Measurements from ENCODE around the gene ZNF679.
"Not testable (repeated sequence)": the region's sequence is repeated elsewhere in the genome, so short reads cannot be mapped to it uniquely, and the experiment has no call there.

The ZNF679 gene

GRCh38 chr7:64277630-64278029 is 49.4 kb downstream of the ZNF679 start:
- peaks cover 2% of the 10 kb centered on the region for H3K4me1 Mint-ChIP-seq
- DNase-seq (ENCODE audit: low spot score in 2 of 2), result no peak
- no peak overlapping the region for H3K4me3 Mint-ChIP-seq
- ATAC-seq (ENCODE audit: low read depth), result peak; percentile 74
- H3K27me3 Mint-ChIP-seq, result no peaks in the 10 kb centered on the region
- peaks cover 4% of the 10 kb centered on the region for H3K9me3 Mint-ChIP-seq
- peak overlapping the region; percentile 77 for H3K27ac Mint-ChIP-seq
- no peaks in the 10 kb centered on the region for H3K36me3 Mint-ChIP-seq

- H3K27ac Mint-ChIP-seq, result no peak overlapping the region
Observed at GRCh38 chr7:64294701-64295420, 66.6 kb downstream of the ZNF679 start.

GRCh38 chr7:64297418-64297817 is 69.1 kb downstream of the ZNF679 start:
- DNase-seq (ENCODE audit: low spot score in 2 of 2); H3K27ac Mint-ChIP-seq; H3K27me3 Mint-ChIP-seq; H3K4me3 Mint-ChIP-seq; H3K36me3 Mint-ChIP-seq; H3K4me1 Mint-ChIP-seq; ATAC-seq (ENCODE audit: low read depth); H3K9me3 Mint-ChIP-seq: not testable (repeated sequence)

More at GRCh38 chr7:64294701-64295420, 66.6 kb downstream of the ZNF679 start:
- H3K4me3 Mint-ChIP-seq, result no peak overlapping the region
- peaks cover 3% of the 10 kb centered on the region for H3K9me3 Mint-ChIP-seq
- H3K36me3 Mint-ChIP-seq, result no peaks in the 10 kb centered on the region
- H3K27me3 Mint-ChIP-seq, result no peaks in the 10 kb centered on the region
- DNase-seq (ENCODE audit: low spot score in 2 of 2), result no peak
- H3K4me1 Mint-ChIP-seq, result no peaks in the 10 kb centered on the region
- ATAC-seq (ENCODE audit: low read depth), result no peak

GRCh38 chr7:64300641-64301405 is 72.5 kb downstream of the ZNF679 start:
- no peak for ATAC-seq (ENCODE audit: low read depth)
- no peak overlapping the region for H3K27ac Mint-ChIP-seq
- H3K4me1 Mint-ChIP-seq, result peaks cover 11% of the 10 kb centered on the region
- H3K27me3 Mint-ChIP-seq, result no peaks in the 10 kb centered on the region
- H3K4me3 Mint-ChIP-seq, result no peak overlapping the region
- peaks cover 7% of the 10 kb centered on the region for H3K9me3 Mint-ChIP-seq
- H3K36me3 Mint-ChIP-seq, result peaks cover 4% of the 10 kb centered on the region
- DNase-seq (ENCODE audit: low spot score in 2 of 2), result no peak

- DNase-seq (ENCODE audit: low spot score in 2 of 2) (peak; percentile 79 to 90), ATAC-seq (ENCODE audit: low read depth) (peak; percentile 87)
- Mint-ChIP-seq H3K4me3 (peak overlapping the region; percentile 89), H3K27ac (peak overlapping the region; percentile 94), H3K4me1 (peaks cover 18% of the 10 kb centered on the region), H3K27me3 (no peaks in the 10 kb centered on the region), H3K9me3 (no peaks in the 10 kb centered on the region), H3K36me3 (peaks cover 2% of the 10 kb centered on the region)
Observed at GRCh38 chr7:64307254-64308015, 79.2 kb downstream of the ZNF679 start.

GRCh38 chr7:64308016-64308270 is 79.7 kb downstream of the ZNF679 start:
- Mint-ChIP-seq H3K27ac (peak overlapping the region; percentile 94), H3K27me3 (no peaks in the 10 kb centered on the region), H3K4me1 (peaks cover 18% of the 10 kb centered on the region), H3K9me3 (no peaks in the 10 kb centered on the region), H3K4me3 (peak overlapping the region; percentile 89), H3K36me3 (peaks cover 2% of the 10 kb centered on the region)
- DNase-seq (ENCODE audit: low spot score in 2 of 2), result no peak
- no peak for ATAC-seq (ENCODE audit: low read depth)

GRCh38 chr7:64310426-64310825 is 82.2 kb downstream of the ZNF679 start:
- H3K36me3 Mint-ChIP-seq, result no peaks in the 10 kb centered on the region
- H3K4me1 Mint-ChIP-seq, result peaks cover 13% of the 10 kb centered on the region
- H3K27ac Mint-ChIP-seq, result no peak overlapping the region
- ATAC-seq (ENCODE audit: low read depth) (no peak), DNase-seq (ENCODE audit: low spot score in 2 of 2) (no peak)
- no peak overlapping the region for H3K4me3 Mint-ChIP-seq
- H3K27me3 Mint-ChIP-seq, result no peaks in the 10 kb centered on the region
- no peaks in the 10 kb centered on the region for H3K9me3 Mint-ChIP-seq

GRCh38 chr7:64312826-64313225 is 84.6 kb downstream of the ZNF679 start:
- H3K4me1 Mint-ChIP-seq, result peaks cover 10% of the 10 kb centered on the region
- no peak overlapping the region for H3K4me3 Mint-ChIP-seq
- H3K27me3 Mint-ChIP-seq, result no peaks in the 10 kb centered on the region
- H3K9me3 Mint-ChIP-seq, result no peaks in the 10 kb centered on the region
- no peak for ATAC-seq (ENCODE audit: low read depth)
- no peaks in the 10 kb centered on the region for H3K36me3 Mint-ChIP-seq
- H3K27ac Mint-ChIP-seq, result peak overlapping the region; percentile 99
- DNase-seq (ENCODE audit: low spot score in 2 of 2), result no peak

- peaks cover 1% of the 10 kb centered on the region for H3K36me3 Mint-ChIP-seq
- H3K4me3 Mint-ChIP-seq, result peak within 1 kb of the TSS; percentile 99
- peaks cover 12% of the 10 kb centered on the region for H3K4me1 Mint-ChIP-seq
- DNase-seq (ENCODE audit: low spot score in 2 of 2) (peak; percentile 81 to 82), ATAC-seq (ENCODE audit: low read depth) (peak; percentile 99)
- peak within 1 kb of the TSS; percentile 99 for H3K27ac Mint-ChIP-seq
- H3K27me3 Mint-ChIP-seq, result no peaks in the 10 kb centered on the region
- H3K9me3 Mint-ChIP-seq, result no peaks in the 10 kb centered on the region
Observed at GRCh38 chr7:64313740-64314491, 85.6 kb downstream of the ZNF679 start, which contains the start of gene ZNF736. Gene ZNF736, plus strand, starts transcription at chr7:64313961. Its CDS starts 190 bp downstream, at chr7:64314151.

GRCh38 chr7:64314566-64314965 is 86.3 kb downstream of the ZNF679 start:
- no peaks in the 10 kb centered on the region for H3K27me3 Mint-ChIP-seq
- peaks cover 2% of the 10 kb centered on the region for H3K36me3 Mint-ChIP-seq
- peak overlapping the region; percentile 99 for H3K27ac Mint-ChIP-seq
- peak overlapping the region; percentile 99 for H3K4me3 Mint-ChIP-seq
- no peaks in the 10 kb centered on the region for H3K9me3 Mint-ChIP-seq
- peaks cover 13% of the 10 kb centered on the region for H3K4me1 Mint-ChIP-seq
- ATAC-seq (ENCODE audit: low read depth) (no peak), DNase-seq (ENCODE audit: low spot score in 2 of 2) (no peak)

GRCh38 chr7:64316031-64316742 is 87.9 kb downstream of the ZNF679 start:
- Mint-ChIP-seq H3K27ac (peak overlapping the region; percentile 28), H3K4me1 (peaks cover 17% of the 10 kb centered on the region), H3K4me3 (peak overlapping the region; percentile 71)
- H3K9me3 Mint-ChIP-seq; H3K27me3 Mint-ChIP-seq; ATAC-seq (ENCODE audit: low read depth); DNase-seq (ENCODE audit: low spot score in 2 of 2); H3K36me3 Mint-ChIP-seq: not testable (repeated sequence)

Data from memory B cell (primary cell).